CD14-positive monocyte (primary cell): ENCODE results near the gene C3orf70. TPM values are rescaled to one million over a fixed set of nuclear protein-coding genes. Genes with fewer than 3 reads are reported as not detected.

Source experiments
- DNase-seq, 3 donors: peaks; one replicate each; pipeline ENCODE4 v3.0.0-alpha.2; 2011 to 2022
- H2AFZ ChIP-seq: 2 replicates; pipeline ENCODE4 v1.6.0; 2012; ENCODE audit warnings: mild to moderate bottlenecking, low read depth, low read length, inconsistent platforms; ENCODE audit not compliant: insufficient read depth, poor library complexity, severe bottlenecking
- H3K27ac ChIP-seq, 2 donors: 1 replicate in 1 of 2; 2 replicates in 1 of 2; pipeline ENCODE4 v1.5.1; 2012 to 2013; ENCODE audit warnings: low read length in 2 of 2, control low read depth in 1 of 2, inconsistent platforms in 1 of 2, low read depth in 1 of 2, mild to moderate bottlenecking in 1 of 2
- H3K27me3 ChIP-seq, 2 donors: one replicate each; pipeline versions ENCODE4 v1.6.0 to v1.6.1; 2011 to 2013; ENCODE audit warnings: low read length in 2 of 2; ENCODE audit not compliant: control insufficient read depth in 2 of 2, insufficient read depth in 2 of 2
- H3K36me3 ChIP-seq, 2 donors: replicated peaks in 1 of 2; 1 replicate in 1 of 2; 2 replicates in 1 of 2; pipeline versions ENCODE4 v1.5.1 to v1.6.1; 2012 to 2013; ENCODE audit warnings: low read length in 2 of 2, control low read depth in 1 of 2, inconsistent platforms in 1 of 2, mild to moderate bottlenecking in 1 of 2; ENCODE audit not compliant: insufficient read depth in 2 of 2, control insufficient read depth in 1 of 2
- H3K4me1 ChIP-seq, 2 donors: 1 replicate in 1 of 2; 2 replicates in 1 of 2; pipeline versions ENCODE4 v1.5.1 to v1.6.1; 2012 to 2013; ENCODE audit warnings: low read length in 2 of 2, control low read depth in 1 of 2, inconsistent platforms in 1 of 2, mild to moderate bottlenecking in 1 of 2, moderate library complexity in 1 of 2; ENCODE audit not compliant: insufficient read depth in 2 of 2, control insufficient read depth in 1 of 2
- H3K4me2 ChIP-seq: replicated peaks from 2 replicates; pipeline ENCODE3; 2012; ENCODE audit warnings: low read length, moderate library complexity, mild to moderate bottlenecking; ENCODE audit not compliant: poor library complexity, severe bottlenecking; ENCODE audit errors: extremely low read depth
- H3K4me3 ChIP-seq, 3 experiments: fragments of 200-600 bp in 1 of 3; sonication (generic) in 1 of 3; replicated peaks in 1 of 3; 1 replicate in 2 of 3; 2 replicates in 1 of 3; pipeline ENCODE4 v1.5.1; 2011 to 2013; ENCODE audit warnings: low read length in 3 of 3, mild to moderate bottlenecking in 3 of 3, control low read depth in 2 of 3, low read depth in 2 of 3, inconsistent platforms in 1 of 3, moderate library complexity in 1 of 3
- H3K79me2 ChIP-seq: 2 replicates; pipeline ENCODE4 v1.6.0; 2012; ENCODE audit warnings: mild to moderate bottlenecking, control low read depth, inconsistent platforms, low read length, moderate library complexity; ENCODE audit not compliant: insufficient read depth
- H3K9ac ChIP-seq: 2 replicates; pipeline ENCODE4 v1.6.0; 2017; ENCODE audit warnings: low read length, mild to moderate bottlenecking; ENCODE audit not compliant: insufficient read depth, poor library complexity, severe bottlenecking
- H3K9me3 ChIP-seq, 2 donors: replicated peaks in 1 of 2; 1 replicate in 1 of 2; 2 replicates in 1 of 2; pipeline versions ENCODE4 v1.5.1 to v1.6.1; 2012 to 2013; ENCODE audit warnings: low read length in 2 of 2, control low read depth in 1 of 2; ENCODE audit not compliant: control insufficient read depth in 1 of 2, insufficient read depth in 1 of 2
- H4K20me1 ChIP-seq: 2 replicates; pipeline ENCODE4 v1.6.0; 2012; ENCODE audit warnings: mild to moderate bottlenecking, low read length, control low read depth, moderate library complexity; ENCODE audit not compliant: insufficient read depth
- H3K27ac Mint-ChIP-seq, 7 donors: one replicate each; pipeline ENCODE4 v1.8.0; 2020; ENCODE audit warnings: mild to moderate bottlenecking in 7 of 7, mixed read lengths in 7 of 7, moderate library complexity in 6 of 7, inconsistent platforms in 2 of 7
- H3K27me3 Mint-ChIP-seq, 3 donors: one replicate each; pipeline ENCODE4 v1.8.0; 2021 to 2022; ENCODE audit warnings: low read depth in 3 of 3, mild to moderate bottlenecking in 3 of 3, mixed read lengths in 3 of 3, moderate library complexity in 3 of 3, inconsistent platforms in 1 of 3
- H3K36me3 Mint-ChIP-seq, 2 donors: one replicate each; pipeline ENCODE4 v1.8.0; 2020; ENCODE audit warnings: mixed read lengths in 2 of 2, inconsistent platforms in 1 of 2, mild to moderate bottlenecking in 1 of 2
- H3K4me1 Mint-ChIP-seq: one replicate; pipeline ENCODE4 v1.8.0; 2020; ENCODE audit warnings: mild to moderate bottlenecking, mixed read lengths
- H3K4me3 Mint-ChIP-seq, 2 donors: one replicate each; pipeline ENCODE4 v1.8.0; 2020; ENCODE audit warnings: mild to moderate bottlenecking in 2 of 2, mixed read lengths in 2 of 2, moderate library complexity in 1 of 2
- H3K9me3 Mint-ChIP-seq, 7 donors: one replicate each; pipeline ENCODE4 v1.8.0; 2020 to 2022; ENCODE audit warnings: mixed read lengths in 7 of 7, mild to moderate bottlenecking in 6 of 7, moderate library complexity in 6 of 7, inconsistent platforms in 2 of 7
- WGBS: methylation state at CpG from one replicate; pipeline ENCODE4 v1.1.5; 2013; ENCODE audit warnings: missing lambda C conversion rate; ENCODE audit not compliant: insufficient coverage; 5-methylcytosine and 5-hydroxymethylcytosine counted together
- intact Hi-C, 2 donors: fragments of 100-400 bp; cut with micrococcal nuclease; formaldehyde crosslinking; loops; one replicate each; pipeline versions ENCODE4 v1.15.0 to v1.15.1; 2023
- polyA plus RNA-seq, 3 donors: library from polyadenylated mRNA; depleted of rRNA in 1 of 3; unstranded in 2 of 3; stranded (reverse) in 1 of 3; fragments of 300-500 nt in 2 of 3; fragments of >200 nt in 1 of 3; fragmentation: Illumina TruSeq in 2 of 3; gene quantifications; 1 replicate in 2 of 3; 2 replicates in 1 of 3; pipeline ENCODE4 v1.2.3, GENCODE V29; 2012 to 2021
- TF ChIP-seq, protein P1 (sequence below): fragments of 200-600 bp; IDR thresholded peaks from one replicate; pipeline ENCODE4 v1.8.0; 2022; ENCODE audit warnings: antibody characterized with exemption, mild to moderate bottlenecking

The C3orf70 gene
- polyA plus RNA-seq, 3 donors: 0.01 to 0.08 TPM; not detected in 1

GRCh38 chr3:185042312-185043050, 110.4 kb downstream of the C3orf70 start:
- Histone ChIP-seq H3K9ac (no peak overlapping the region), H3K4me1 (peaks cover 0 to 3% of the 10 kb centered on the region in 2 donors), H2AFZ (no peak overlapping the region), H3K27me3 (no peaks in the 10 kb centered on the region), H3K36me3 (peaks cover 0 to 46% of the 10 kb centered on the region in 2 donors), H3K4me3 (no peak overlapping the region), H4K20me1 (no peaks in the 10 kb centered on the region), H3K9me3 (peaks cover 4 to 7% of the 10 kb centered on the region in 2 donors), H3K79me2 (no peaks in the 10 kb centered on the region), H3K27ac (no peak overlapping the region), H3K4me2 (no peak overlapping the region)
- peaks cover 16% of the 10 kb centered on the region for H3K4me1 Mint-ChIP-seq
- TF ChIP-seq, protein P1, sequence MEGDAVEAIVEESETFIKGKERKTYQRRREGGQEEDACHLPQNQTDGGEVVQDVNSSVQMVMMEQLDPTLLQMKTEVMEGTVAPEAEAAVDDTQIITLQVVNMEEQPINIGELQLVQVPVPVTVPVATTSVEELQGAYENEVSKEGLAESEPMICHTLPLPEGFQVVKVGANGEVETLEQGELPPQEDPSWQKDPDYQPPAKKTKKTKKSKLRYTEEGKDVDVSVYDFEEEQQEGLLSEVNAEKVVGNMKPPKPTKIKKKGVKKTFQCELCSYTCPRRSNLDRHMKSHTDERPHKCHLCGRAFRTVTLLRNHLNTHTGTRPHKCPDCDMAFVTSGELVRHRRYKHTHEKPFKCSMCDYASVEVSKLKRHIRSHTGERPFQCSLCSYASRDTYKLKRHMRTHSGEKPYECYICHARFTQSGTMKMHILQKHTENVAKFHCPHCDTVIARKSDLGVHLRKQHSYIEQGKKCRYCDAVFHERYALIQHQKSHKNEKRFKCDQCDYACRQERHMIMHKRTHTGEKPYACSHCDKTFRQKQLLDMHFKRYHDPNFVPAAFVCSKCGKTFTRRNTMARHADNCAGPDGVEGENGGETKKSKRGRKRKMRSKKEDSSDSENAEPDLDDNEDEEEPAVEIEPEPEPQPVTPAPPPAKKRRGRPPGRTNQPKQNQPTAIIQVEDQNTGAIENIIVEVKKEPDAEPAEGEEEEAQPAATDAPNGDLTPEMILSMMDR: no peak
- H3K4me3 Mint-ChIP-seq: no peak overlapping the region
- peaks cover 45 to 55% of the 10 kb centered on the region in 2 donors for H3K36me3 Mint-ChIP-seq
- H3K27ac Mint-ChIP-seq: no peak overlapping the region
- 92% methylated on average over 4 of the region's 7 CpGs for WGBS
- intact Hi-C loops: no loop called here
- peaks cover 0 to 2% (median 1%) of the 10 kb centered on the region in 3 donors for H3K27me3 Mint-ChIP-seq
- DNase-seq: no peak
- H3K9me3 Mint-ChIP-seq: peaks cover 0 to 7% (median 3%) of the 10 kb centered on the region in 7 donors

DNA sequence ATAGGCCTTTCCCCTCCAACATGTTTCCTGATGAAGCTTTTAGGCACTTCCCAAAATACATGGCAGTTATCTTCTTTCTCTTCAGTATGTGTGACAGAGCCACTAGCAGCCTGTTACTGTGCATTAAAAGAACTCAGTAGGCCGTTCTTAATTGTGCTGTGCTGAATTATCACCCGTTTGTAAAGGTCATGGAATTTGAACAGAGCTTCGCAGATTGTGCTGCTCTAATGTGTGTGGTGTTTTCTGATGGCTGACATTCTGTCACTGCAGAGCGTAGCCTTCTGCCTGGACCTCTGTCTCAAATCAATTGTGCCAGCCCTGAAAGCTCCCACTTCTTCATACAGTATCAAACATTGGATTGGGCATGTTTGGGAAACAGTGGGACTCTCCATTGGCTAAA, 111.3 kb downstream of the C3orf70 start:
- peaks cover 47 to 52% of the 10 kb centered on the region in 2 donors for H3K36me3 Mint-ChIP-seq
- H3K4me3 Mint-ChIP-seq: no peak overlapping the region
- peaks cover 0 to 14% (median 9%) of the 10 kb centered on the region in 7 donors for H3K9me3 Mint-ChIP-seq

More for the DNA sequence above, 111.3 kb downstream of the C3orf70 start:
- DNase-seq: no peak
- Histone ChIP-seq H3K27me3 (no peaks in the 10 kb centered on the region), H3K4me3 (no peak overlapping the region), H3K4me1 (peaks cover 0 to 3% of the 10 kb centered on the region in 2 donors), H4K20me1 (no peaks in the 10 kb centered on the region), H3K36me3 (peaks cover 0 to 43% of the 10 kb centered on the region in 2 donors), H2AFZ (no peak overlapping the region), H3K9me3 (peaks cover 7 to 11% of the 10 kb centered on the region in 2 donors), H3K9ac (no peak overlapping the region), H3K4me2 (no peak overlapping the region), H3K79me2 (no peaks in the 10 kb centered on the region), H3K27ac (no peak overlapping the region)
- TF ChIP-seq, protein P1: no peak
- H3K4me1 Mint-ChIP-seq: peaks cover 16% of the 10 kb centered on the region
- WGBS: 100% methylated on average over 2 of the region's 4 CpGs
- H3K27me3 Mint-ChIP-seq: peaks cover 0 to 2% (median 1%) of the 10 kb centered on the region in 3 donors
- intact Hi-C loops: no loop called here
- H3K27ac Mint-ChIP-seq: no peak overlapping the region
